ENCODE measurements around the gene JAKMIP3.

Gene JAKMIP3

GRCh38 chr10:132111121-132111731, 45.5 kb downstream of the JAKMIP3 start:
- no peak for DNase-seq (ENCODE audit: low spot score)

DNA sequence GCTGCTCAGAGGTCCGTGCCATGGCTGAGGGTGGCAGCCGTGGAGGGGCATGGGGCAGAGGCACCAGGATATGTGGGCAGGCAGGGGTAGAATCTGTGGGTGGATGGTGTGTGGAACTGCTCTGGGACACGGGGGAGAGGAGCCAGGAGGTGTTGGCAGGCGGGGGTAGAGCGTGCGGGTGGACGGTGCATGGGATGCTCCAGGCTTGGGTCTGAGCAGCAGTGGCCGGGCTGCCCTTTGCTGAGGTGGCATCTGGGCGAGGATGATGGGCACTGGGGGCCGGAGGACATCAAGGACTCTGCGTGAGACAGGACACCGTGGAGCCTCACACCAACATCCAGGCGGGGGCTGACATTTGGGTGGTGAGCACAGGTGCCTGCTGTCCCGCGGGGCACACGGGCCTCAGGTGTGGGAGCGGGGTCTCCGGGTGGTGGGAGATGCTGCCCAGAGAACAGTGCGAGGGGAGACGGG, 46.2 kb downstream of the JAKMIP3 start:
- DNase-seq (ENCODE audit: low spot score) = no peak

DNA sequence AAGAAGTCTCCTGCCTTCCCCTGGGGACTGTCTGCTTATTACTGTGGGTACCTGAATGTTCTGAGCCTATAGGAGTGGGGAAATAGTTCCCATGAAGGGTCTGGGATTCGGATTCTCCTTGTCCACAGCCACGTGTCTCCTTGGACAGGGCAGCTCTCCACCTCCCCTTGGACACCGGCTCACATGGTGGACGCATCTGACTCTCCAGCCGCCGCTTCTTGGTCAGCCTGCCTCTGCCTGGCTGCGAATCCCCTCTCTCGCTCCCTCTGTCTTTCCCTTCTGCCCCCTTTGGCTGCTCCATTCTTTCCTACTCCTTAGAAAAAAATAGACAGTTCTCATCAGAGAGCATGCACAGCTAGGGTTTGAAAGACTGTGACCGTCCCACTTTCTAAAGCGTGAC, 46.9 kb downstream of the JAKMIP3 start:
- DNase-seq (ENCODE audit: low spot score) = no peak

- DNase-seq (ENCODE audit: low spot score) = no peak
Measured at GRCh38 chr10:132113206-132113605, 47.5 kb downstream of the JAKMIP3 start.

DNA sequence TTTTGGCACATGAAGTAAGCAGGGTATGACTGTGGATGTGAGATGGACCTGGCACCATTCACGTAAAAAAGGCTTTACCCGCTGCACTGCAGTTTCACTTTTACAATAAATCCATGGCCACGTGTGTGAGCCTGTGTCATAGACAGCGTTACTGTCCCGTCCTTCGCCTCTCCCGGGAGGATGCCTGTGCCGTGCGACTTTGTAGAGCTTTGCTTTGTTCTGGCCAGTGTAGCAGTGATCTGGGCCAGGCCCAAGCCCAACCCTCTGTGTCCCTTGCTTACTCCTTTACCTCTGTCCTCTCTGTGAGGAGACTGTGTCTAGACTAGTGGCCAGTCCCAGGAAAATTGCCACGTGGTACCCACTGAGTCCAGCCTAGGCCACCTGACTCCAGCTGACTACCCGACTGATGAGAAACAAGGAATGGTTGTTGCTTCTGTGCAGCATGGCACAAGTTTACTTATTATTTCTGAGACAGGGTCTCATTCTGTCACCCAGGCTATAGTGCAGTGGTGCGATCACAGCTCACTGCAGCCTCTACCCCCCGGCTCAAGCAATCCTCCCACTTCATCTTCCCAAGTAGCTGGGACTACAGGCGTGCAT, 48.1 kb downstream of the JAKMIP3 start:
- no peak for DNase-seq (ENCODE audit: low spot score)

- DNase-seq (ENCODE audit: low spot score) = no peak
Measured at GRCh38 chr10:132114953-132115520, 49.3 kb downstream of the JAKMIP3 start.

Data from germinal center (tissue), 1 donor.